Thyroid gland (tissue), 4 donors: ENCODE data around the gene SASH1.
A peak's percentile ranks its signal among the peaks of the same experiment; 100 is the strongest.

Source experiments
- CTCF ChIP-seq, 6 experiments: fragments of 200-600 bp in 3 of 6; fragments of 450-650 bp in 3 of 6; sonication (generic) in 3 of 6; IDR thresholded peaks; one replicate each; pipeline ENCODE4 v1.5.1; 2016 to 2019; ENCODE audit warnings: antibody characterized with exemption in 6 of 6, mild to moderate bottlenecking in 2 of 6, inconsistent platforms in 1 of 6, moderate library complexity in 1 of 6
- POLR2A ChIP-seq, 2 donors: fragments of 450-650 bp; IDR thresholded peaks; one replicate each; pipeline ENCODE4 v1.6.1; 2017; ENCODE audit warnings: antibody characterized with exemption in 2 of 2, mild to moderate bottlenecking in 2 of 2, moderate library complexity in 1 of 2

GRCh38 chr6:148419430-148419829 lies 76.8 kb downstream of the SASH1 start:
- TF ChIP-seq POLR2A (IDR thresholded peaks at IDR 0.05) (peak in 1 of 2 donors; percentile 21), CTCF (IDR thresholded peaks at IDR 0.05) (no peak)
